GM21529 (cell line): ENCODE measurements around the gene WDR18.

ENCODE experiments used
- ATAC-seq: cut with Tn5 transposase; IDR thresholded peaks from one replicate; pipeline ENCODE4 v1.9.1; 2021; ENCODE audit not compliant: unreplicated experiment

The WDR18 gene

DNA sequence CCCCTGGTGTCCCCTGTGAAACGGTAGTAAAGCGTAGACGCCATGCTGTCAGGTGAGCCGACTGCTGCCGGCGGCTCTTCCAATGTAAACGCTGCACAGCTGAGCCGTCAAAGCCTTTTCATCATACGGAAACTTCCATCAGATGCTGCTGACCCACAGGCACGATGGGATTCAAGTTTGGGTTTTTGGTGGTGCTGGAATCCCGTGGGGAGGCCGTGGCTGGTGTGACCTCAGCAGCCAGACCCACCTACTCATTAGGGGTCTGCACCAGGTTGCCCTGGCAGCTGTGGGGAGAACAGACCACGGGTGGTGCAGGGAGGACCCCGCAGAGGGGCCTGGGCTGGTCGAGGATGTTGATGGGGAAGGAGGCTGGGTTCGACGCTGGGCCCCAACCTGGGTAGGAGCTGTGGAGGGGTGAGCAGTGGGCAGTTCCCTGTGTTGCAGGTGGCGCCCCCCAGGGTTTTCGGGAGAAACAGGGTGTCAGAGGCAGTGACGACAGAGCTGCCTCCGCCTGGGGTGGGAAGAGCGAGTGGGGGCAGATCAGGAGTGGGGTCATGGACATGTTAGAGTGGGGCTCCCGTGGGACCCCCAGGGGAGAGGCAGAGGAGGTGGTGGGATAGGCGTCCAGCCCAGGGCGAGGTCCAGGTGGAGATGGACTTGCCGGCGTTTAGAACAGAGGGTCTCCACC is 22.7 kb downstream of the WDR18 start:
- ATAC-seq, result no peak

DNA sequence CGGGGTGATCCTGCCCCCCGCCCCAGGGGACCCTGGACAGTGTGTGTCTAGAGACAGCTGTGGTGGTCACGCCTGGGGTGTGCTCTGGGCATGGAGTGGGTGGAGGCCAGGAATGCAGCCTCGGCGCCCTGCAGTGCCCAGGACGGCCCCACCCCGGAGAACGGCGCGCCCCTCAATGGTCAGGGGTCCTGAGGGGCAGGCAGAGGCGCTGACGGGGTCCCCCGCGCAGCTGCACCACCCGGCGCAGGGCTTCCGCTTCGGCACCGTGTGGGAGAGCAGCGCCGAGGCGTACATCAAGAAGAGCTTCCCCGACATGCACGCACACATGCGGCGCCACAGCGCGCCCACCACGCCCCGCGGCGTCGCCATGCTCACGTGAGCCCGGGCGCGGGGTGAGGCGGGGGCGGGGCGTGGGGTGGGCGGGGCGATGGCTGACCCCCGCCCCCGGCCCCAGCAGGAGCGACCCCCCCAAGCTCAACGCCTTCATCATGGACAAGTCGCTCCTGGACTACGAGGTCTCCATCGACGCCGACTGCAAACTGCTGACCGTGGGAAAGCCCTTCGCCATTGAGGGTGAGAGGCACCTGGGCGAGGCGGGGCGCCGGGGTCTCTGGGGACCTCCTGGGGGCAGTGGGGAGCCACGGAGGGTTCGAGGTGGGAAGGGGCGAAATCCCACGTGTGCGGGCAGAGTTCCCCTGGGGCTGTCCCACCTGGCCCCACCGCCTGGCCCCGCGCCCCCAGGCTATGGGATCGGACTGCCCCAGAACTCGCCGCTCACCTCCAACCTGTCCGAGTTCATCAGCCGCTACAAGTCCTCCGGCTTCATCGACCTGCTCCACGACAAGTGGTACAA is 23.5 kb downstream of the WDR18 start:
- ATAC-seq, result no peak

DNA sequence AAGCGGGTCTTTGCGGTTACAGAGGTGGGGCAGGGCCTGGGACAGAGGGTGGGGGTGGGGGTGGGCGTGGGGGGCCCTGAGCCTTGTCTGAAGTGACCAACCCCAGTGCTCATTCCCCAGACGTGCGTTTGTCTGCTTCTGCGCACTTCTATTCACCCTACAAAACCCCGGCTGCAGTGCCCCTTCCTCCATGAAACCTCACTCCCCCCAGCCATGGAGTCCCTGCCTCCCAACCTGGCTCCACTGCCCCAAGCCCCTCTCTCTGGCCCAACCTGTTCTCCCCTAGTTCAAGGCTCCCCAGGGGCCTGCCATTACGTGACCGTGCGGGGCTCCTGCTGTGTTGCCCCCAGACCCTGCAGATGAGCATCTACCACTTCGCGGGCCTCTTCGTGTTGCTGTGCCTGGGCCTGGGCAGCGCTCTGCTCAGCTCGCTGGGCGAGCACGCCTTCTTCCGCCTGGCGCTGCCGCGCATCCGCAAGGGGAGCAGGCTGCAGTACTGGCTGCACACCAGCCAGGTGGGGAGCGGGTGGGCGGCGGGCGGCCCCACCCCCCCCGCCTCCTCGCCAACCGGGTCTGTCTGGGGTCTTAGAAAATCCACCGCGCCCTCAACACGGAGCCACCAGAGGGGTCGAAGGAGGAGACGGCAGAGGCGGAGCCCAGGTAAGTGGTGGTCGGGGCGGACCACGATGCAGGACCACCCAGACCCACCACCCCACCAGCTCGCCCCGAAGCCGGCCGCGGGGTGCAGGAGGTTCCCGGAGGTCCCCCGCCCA is 24.3 kb downstream of the WDR18 start:
- no peak for ATAC-seq

DNA sequence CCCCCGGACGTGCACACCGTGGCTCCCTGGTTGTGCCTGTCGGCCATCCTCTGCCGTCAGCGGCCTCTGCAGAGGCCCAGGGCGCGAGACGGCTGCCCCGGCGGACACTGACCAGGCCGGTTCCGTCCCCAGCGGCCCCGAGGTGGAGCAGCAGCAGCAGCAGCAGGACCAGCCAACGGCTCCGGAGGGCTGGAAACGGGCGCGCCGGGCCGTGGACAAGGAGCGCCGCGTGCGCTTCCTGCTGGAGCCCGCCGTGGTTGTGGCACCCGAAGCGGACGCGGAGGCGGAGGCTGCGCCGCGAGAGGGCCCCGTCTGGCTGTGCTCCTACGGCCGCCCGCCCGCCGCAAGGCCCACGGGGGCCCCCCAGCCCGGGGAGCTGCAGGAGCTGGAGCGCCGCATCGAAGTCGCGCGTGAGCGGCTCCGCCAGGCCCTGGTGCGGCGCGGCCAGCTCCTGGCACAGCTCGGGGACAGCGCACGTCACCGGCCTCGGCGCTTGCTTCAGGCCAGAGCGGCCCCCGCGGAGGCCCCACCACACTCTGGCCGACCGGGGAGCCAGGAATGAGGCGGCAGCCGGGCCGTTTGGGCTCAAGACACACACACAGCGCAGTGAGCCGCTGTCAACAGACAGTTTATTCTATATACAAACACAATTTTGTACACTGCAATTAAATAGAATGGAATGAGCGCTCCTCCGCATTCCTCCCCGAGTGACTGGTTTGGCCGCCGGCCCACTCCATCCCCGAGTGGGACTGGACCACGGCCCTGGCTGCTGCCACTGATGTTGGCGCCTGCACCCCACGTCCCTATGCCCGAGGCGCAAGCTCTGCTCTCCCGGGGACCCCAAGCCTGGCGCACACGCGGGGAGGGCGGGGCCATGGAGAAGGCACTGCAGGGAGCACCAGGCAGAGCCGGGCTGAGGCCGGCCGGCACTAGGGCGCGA is 25.2 kb downstream of the WDR18 start:
- no peak for ATAC-seq

DNA sequence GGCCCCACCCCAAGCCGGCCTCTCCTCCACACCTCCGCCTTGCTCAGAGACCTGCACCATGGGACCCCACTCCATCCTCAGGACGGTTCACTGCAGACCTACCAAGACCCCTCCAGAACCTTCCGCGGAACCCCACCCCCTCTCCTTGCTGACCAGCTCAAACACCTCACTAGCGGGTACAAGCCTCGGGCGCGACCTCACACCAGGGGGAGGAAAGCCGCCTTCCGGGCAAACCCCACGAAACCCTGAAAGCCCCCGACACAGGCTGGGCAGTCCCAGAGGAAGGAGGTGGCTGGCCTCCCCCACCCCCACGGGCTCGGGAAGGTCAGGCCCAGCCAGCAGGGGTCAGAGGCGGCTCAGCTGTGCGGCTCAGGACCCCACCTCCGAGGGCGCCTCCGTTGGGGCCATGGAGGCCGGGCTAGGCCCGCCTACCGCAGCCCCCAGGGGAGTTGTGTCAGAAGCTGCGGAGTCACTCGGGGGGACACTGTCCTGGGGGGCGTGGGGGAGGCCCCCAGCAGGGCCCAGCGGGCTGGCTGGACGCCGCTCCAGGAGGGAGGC is 25.9 kb downstream of the WDR18 start:
- no peak for ATAC-seq

DNA sequence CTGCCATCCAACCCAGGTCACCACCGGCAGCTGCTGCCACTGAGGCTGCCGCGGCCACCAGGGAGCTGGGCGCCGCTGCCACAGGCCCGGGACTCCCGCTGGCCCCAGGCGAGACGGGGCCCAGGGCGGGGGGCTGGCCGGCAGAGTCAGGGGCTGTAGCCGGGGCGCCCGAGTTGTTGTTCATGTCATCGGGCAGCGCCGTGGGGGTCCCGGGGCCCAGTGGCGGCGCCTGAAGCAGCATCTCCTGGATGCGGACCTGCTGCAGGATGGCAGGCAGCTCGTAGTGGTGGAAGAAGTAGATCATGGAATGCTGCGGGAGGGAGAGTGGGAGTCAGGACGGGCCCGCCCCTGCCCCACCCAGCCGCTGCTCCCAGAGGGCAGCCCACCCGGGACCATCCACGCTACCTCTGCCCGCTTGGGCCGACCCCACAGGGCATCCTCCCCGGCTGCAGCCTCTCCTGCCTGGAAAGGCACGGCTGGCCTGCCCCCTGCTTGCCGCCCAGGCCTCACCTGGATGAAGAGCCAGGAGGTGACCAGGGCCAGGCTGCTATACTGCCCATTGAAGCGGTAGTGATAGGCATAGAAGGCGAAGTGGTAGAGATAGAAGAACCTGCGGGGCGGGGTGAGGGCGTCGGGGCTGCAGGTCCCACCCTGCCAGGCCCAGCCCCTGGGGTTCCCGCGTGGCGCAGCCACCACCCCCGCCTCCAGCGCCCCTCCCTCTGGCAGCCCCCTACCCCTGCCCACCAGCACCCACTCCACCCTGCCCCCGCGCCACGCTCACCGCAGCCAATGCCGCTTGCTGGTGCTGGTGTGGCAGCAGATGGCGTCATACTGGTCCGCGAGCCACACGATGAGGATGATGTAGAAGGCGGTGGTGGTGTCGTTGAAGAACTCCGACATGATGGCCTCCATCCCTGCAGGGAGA is 26.7 kb downstream of the WDR18 start:
- no peak for ATAC-seq

DNA sequence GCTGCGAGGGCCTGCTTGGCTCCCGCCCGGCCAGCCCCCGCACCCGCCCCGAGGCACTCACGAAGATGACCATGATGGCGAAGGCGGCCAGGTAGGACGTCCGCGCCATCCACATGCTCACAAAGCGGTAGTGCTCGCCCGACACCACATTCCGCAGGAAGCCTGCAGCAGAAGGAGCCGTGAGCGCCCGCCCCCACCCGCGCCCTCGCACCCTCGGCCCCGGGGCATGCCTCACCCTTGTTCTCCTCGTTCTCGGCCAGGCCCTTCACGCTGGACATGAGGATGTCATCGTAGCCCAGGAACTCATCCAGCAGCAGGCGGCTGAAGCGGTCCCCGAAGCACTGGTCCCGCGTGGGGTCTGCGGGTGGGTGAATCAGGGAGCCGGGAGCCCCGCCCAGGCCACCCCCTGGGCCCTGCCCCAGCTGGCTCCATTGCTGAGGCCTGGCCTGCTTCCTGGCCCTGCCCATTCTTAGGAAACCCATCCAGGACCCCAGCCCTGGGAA is 27.7 kb downstream of the WDR18 start:
- ATAC-seq, result no peak

DNA sequence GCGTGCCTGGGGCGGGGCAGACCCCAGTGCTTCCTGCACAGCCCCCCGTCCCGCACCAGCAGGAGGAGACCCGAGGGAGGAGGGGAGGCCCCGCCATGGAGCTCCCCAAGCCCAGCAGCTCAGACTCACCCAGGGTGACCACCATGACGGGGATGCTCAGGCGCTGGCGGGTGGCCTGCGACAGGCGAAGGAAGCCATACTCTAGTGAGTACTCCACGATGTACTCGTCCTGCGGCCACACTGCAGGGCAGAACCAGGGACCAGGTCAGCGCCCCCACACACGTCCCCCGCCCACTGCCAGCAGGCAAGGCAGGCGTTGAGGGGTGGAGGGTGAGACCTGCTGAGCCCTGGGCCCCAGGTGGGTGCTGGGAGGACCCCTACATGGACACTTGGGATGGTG is 28.2 kb downstream of the WDR18 start:
- ATAC-seq, result no peak

DNA sequence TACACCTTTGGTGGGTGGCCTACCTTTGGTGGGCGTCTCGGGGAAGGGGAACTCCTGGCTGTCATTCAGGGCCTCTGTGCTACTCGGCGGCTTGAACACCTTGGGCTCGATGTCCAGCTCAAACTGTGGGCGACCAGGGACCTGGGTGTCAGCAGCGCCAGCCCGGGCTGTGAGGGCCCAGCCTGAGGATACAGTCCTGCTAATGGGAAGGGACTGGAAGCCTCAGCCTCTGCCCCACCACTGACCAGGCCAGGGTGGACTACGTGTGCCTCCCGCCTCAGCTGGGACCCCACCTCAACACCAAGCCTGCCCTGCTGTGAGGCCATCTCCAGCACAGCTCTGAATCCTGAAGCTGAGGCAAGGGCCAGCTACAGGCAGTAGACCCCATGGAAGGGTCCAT is 29.1 kb downstream of the WDR18 start:
- ATAC-seq, result no peak

DNA sequence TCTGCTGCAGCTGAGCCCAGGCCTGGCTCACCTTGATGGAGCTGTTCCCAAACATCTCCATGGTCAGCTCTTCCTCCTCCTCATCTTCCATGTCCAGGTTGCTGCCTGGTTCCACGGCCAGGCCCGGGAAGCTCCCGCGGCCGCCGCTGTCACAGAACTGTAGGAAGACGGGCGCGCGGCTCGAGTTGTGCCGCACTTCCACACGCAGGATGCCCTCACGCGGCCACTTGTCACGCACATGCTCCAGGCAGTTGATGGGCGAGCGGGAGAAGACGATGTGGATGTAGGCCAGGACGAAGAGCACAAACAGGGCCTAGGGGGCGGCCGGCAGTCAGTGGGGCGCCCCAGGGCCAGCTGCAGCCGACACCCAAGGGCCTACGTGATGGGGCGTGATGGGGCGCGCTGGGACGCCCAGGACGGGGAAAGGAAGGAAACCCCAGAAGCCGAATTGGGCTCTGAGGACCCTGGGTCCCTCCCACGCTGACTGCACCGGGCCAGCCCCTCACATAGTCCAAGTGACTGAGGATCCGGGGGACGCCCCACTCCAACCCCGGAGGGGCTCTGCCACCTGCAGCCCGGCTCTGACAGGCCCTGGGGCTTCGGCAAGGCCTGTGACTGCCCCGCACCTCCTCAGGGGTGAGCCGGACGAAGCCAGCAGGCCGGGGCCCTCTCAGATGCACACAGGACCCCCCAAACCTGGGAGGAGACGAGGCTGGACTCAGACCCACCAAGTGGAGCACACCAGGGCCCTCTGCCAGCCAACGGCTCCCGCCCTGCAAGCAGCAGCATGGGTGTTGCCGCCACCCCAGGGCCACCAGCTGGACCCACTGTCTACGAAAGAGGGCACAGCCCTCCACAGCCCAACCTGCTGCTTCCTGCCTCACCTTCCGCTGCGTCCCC is 30.3 kb downstream of the WDR18 start:
- no peak for ATAC-seq

DNA sequence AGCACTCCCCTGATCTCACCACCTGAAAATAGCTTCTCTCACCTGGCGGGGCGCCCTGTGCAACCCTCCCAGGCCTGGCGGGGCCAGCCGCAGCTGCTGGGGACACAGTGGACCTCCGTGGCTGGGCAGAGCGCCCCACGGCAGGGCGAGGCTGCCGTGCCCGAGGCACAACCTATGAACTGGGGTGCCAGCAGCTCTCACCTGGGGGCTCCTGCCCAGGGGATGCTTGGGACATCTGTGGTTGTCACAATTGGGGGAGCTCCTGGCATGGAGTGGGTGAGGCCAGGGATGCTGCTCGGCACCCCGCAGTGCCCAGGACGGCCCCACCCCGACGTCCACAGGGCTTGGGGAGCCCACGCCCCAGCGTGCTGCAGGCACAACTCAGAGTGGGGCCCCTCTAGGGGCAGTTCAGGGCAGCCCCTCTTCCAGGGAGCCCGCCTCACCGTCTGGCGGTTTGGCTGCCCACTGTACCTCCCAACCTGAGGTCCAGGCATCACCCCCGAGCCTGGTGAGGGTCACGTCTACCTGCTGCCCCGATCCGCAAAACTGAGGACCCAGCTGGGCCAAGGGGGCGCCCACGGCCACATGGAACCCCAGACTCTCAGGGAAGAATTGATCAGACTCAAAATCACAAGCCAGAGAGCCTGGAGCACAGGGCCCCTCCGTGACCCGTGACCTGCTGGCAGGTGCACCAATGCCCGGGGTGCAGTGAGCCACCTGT is 31.1 kb downstream of the WDR18 start:
- ATAC-seq, result no peak

DNA sequence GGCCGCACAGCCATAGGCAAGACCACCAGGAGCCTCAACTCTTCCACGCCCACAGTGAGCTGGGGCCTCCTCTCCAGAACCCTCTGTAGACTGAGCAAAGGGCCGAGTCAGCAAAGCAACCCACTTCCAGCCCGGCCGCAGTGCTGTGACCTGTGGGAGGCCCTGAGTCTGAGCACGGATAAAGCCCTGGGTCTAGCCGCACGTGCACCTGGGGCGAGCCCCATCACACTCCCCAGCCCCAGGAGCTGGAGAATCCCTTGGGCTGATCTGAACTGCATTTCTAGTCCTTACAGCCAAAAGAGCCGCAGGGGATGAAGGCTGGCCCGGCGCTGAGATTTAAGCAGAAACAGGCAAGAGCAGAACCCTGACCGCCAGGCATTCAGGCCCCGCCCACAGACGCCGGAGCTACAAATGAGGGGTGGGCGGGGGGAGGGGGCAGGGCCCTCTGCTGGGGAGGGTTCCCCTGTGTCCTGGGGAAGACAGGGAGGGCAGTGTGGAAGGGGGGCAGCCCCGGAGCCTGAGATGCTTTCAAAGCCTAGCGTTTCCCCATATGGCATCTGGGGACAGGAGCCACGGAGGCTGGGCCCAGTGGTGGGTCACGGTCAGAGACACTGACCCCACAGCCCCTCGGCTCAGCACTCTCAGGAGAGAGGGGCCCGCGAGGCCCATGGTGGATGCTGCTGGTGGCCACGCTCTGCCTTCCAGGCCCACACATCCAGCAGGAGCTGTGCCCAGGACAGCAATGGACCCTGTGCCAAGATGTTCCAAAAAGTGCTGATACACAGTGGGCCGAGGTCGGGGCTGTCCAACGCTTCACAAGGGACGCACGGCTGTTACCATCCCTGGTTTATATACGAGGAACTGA is 31.9 kb downstream of the WDR18 start:
- no peak for ATAC-seq

DNA sequence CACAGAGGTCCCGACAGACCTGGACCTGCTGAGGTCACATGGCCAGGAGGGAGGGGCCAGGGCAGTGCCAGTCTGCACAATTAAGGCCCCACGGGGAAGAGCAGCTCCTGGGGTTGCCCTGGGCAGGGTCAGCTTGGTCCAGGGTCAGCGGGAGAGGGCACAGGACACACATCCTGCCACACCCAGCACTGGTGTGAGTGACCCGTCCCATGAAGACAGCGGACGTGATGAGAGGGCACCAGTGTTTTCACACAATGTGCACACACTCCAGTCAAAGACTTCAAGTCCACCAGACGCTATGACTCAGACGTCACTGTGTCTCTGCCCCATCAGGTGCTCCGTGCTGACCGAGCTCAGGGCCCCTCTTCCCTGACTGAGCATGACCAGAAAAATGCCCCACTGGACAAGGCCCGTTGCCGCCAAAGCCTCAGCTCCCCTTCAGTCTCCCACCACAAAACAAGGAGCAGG is 32.5 kb downstream of the WDR18 start:
- ATAC-seq, result no peak

DNA sequence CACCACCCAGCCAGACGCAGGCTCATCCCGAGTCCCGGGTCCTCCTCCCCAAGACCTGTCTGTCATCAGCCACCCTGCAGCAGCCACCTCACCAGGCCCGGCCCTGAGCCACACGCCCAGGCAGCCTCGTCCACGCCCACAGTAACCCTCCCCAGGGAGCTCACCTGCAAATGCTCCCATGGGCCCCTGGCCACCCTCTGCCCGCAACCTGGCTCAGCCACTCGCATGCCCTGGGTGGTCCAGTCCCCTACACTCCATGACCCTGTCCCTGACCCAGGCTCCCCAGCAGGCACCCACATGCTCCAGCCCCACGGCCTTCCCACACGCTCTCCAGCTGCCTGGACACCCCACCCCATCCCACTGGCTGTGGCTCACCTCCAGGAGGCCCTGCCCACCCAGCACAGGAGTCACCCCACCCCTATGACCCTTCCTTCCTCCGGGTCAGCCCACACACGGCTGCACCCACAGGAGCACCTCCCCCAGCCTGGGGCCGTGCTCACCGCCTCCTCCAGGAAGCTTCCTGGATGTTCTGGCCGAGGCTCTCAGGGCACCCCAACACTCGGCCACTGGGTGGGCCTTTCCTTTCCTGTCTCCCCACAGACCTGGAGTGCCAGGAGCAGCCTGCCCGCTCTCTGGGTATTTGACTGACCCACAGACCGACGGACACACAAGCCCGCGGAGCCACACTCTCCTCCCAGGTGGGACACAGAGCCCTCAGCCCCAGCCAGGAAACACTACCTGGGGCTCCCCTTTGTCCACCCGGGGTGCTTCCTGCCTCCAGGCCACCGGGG is 33.2 kb downstream of the WDR18 start:
- ATAC-seq, result no peak

DNA sequence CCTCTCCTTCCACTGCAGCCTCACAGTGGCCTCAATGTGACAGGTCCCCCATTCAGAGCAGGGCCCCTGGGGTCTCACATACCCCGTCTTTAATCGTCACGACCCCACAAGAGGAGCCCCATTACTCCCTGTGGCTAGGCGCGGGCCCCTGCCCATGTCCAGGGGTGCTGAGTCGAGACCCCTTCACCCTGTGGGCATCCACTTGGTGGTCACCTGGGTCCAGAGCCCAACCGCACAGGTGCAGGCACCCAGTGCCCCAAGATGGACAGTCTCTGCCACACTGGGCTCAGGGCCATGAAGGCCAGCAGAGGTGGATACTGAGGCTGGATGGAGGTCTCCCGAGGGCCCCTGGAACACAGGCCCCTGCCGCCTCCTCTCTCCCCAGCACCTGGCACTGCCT is 33.8 kb downstream of the WDR18 start:
- no peak for ATAC-seq

DNA sequence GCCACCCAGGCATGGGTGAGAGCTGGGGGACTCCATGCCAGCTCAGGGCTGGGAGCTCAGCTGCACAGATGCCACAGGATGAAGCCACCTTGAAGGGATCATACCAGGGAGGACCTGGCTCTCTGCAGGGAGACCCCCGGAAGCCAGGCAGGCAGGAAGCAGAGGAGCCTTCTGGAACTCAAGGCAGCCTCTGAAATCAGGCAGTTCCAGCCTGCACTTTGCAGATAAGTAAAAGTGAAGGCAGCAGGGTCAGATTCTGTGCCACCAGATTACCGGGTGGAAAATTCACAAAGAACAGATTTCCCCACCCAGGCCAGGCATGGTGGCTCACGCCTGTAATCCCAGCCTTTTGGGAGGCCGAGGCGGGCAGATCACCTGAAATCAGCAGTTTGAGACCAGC is 34.2 kb downstream of the WDR18 start:
- ATAC-seq, result no peak
